GM12874 (cell line): ENCODE results near the gene SRA1.

Experiments used
- CTCF ChIP-seq: IDR thresholded peaks from 2 replicates; pipeline ENCODE4 v1.5.1; 2011; ENCODE audit warnings: low read depth, mild to moderate bottlenecking, control low read depth, low read length, moderate library complexity; ENCODE audit not compliant: insufficient read depth

Gene SRA1

GRCh38 chr5:140596321-140596741, 39.1 kb upstream of the SRA1 start:
- no peak for TF ChIP-seq CTCF

GRCh38 chr5:140595538-140596300, 38.4 kb upstream of the SRA1 start:
- TF ChIP-seq CTCF: no peak

GRCh38 chr5:140594169-140594568, 36.9 kb upstream of the SRA1 start:
- no peak for TF ChIP-seq CTCF

- no peak for TF ChIP-seq CTCF
These were observed 34.6 kb upstream of the SRA1 start for GRCh38 chr5:140591747-140592372.

GRCh38 chr5:140590861-140591260, 33.6 kb upstream of the SRA1 start:
- no peak for TF ChIP-seq CTCF

GRCh38 chr5:140588311-140589070, 31.2 kb upstream of the SRA1 start:
- TF ChIP-seq CTCF: no peak

- no peak for TF ChIP-seq CTCF
These were observed 30.2 kb upstream of the SRA1 start for GRCh38 chr5:140587495-140587894.
